Ascending aorta (tissue), 2 donors: ENCODE measurements around the gene MCM9. TPM values are rescaled to one million over a fixed set of nuclear protein-coding genes. Genes with fewer than 3 reads are reported as not detected.

Experiments
- DNase-seq, 2 donors: peaks; one replicate each; pipeline ENCODE4 v3.0.0-alpha.2; 2019; ENCODE audit warnings: low spot score in 2 of 2
- H3K27ac ChIP-seq, 2 donors: fragments of 200-600 bp; sonication (generic); one replicate each; pipeline ENCODE4 v1.5.1; 2016 to 2017; ENCODE audit warnings: mild to moderate bottlenecking in 1 of 2
- H3K27me3 ChIP-seq: fragments of 200-600 bp; sonication (generic); one replicate; pipeline ENCODE4 v1.5.1; 2017
- H3K36me3 ChIP-seq, 2 donors: fragments of 200-600 bp; sonication (generic); one replicate each; pipeline ENCODE4 v1.5.1; 2016
- H3K4me1 ChIP-seq, 2 donors: fragments of 200-600 bp; sonication (generic); one replicate each; pipeline ENCODE4 v1.5.1; 2016 to 2017; ENCODE audit warnings: mild to moderate bottlenecking in 1 of 2
- H3K4me3 ChIP-seq, 2 donors: fragments of 200-600 bp; sonication (generic); one replicate each; pipeline ENCODE4 v1.5.1; 2016 to 2017; ENCODE audit warnings: mild to moderate bottlenecking in 1 of 2
- H3K9me3 ChIP-seq, 2 donors: fragments of 200-600 bp; sonication (generic); one replicate each; pipeline ENCODE4 v1.5.1; 2016
- intact Hi-C: fragments of 100-400 bp; cut with DNase I; formaldehyde crosslinking; loops from one replicate; pipeline ENCODE4 v1.15.1; 2023
- total RNA-seq: library from RNA; depleted of rRNA; stranded (reverse); fragments of >200 nt; gene quantifications from one replicate; pipeline ENCODE4 v1.1.0, GENCODE V29; 2016
- TF ChIP-seq, protein P1 (sequence below), 3 experiments: fragments of 200-600 bp in 2 of 3; fragments of 450-650 bp in 1 of 3; sonication (generic) in 2 of 3; IDR thresholded peaks; one replicate each; pipeline ENCODE4 v1.5.1; 2016 to 2019; ENCODE audit warnings: antibody characterized with exemption in 3 of 3, mild to moderate bottlenecking in 1 of 3, moderate library complexity in 1 of 3

Gene MCM9
- total RNA-seq, 1 donor from 2014 or later, result 5.5 TPM

DNA sequence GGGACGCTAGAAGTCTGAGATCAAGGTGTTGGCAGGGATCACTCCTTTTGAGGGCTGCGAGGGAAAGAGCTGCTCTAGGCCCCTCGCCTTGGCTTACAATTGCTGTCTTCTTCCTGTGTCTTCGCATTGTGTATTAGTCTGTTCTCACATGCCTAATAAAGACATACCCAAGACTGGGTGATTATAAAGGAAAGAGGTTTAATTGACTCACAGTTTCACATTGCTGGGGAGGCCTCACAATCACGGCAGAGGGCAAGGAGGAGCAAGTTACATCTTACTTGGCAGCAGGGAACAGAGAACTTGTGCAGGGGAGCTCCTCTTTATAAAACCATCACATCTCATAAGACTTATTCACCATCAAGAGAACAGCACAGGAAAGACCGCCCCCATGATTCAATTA is 143.5 kb downstream of the MCM9 start:
- TF ChIP-seq, protein P1, sequence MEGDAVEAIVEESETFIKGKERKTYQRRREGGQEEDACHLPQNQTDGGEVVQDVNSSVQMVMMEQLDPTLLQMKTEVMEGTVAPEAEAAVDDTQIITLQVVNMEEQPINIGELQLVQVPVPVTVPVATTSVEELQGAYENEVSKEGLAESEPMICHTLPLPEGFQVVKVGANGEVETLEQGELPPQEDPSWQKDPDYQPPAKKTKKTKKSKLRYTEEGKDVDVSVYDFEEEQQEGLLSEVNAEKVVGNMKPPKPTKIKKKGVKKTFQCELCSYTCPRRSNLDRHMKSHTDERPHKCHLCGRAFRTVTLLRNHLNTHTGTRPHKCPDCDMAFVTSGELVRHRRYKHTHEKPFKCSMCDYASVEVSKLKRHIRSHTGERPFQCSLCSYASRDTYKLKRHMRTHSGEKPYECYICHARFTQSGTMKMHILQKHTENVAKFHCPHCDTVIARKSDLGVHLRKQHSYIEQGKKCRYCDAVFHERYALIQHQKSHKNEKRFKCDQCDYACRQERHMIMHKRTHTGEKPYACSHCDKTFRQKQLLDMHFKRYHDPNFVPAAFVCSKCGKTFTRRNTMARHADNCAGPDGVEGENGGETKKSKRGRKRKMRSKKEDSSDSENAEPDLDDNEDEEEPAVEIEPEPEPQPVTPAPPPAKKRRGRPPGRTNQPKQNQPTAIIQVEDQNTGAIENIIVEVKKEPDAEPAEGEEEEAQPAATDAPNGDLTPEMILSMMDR (IDR thresholded peaks at IDR 0.05), result no peak
- no peaks in the 10 kb centered on the region for H3K27me3 ChIP-seq
- H3K4me1 ChIP-seq, result no peaks in the 10 kb centered on the region
- H3K4me3 ChIP-seq, result no peak overlapping the region
- no peaks in the 10 kb centered on the region for H3K36me3 ChIP-seq
- H3K9me3 ChIP-seq, result no peaks in the 10 kb centered on the region
- no peak for DNase-seq
- intact Hi-C loops, result no loop called here
- no peak overlapping the region for H3K27ac ChIP-seq

DNA sequence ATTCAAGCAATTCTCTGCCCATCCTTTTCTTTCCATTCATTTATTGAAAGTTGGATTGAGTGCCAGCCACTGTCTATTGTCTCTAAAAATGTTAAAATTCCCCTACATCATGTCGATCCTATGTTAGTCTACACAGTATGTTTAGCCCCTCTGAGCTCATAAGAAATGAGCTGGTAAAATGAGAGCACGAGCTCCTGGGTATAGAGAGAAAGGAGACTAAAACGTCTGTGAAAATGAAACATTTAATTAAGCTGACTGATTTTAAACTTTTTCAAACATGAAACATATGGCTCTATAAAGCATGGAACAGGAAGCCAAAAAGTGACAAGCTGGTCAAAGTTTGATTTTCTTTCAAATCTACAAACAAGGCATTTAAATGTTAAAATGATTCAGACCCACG is 145.0 kb downstream of the MCM9 start:
- Histone ChIP-seq H3K36me3 (no peaks in the 10 kb centered on the region), H3K4me3 (no peak overlapping the region), H3K27ac (no peak overlapping the region), H3K4me1 (no peaks in the 10 kb centered on the region), H3K27me3 (no peaks in the 10 kb centered on the region), H3K9me3 (no peaks in the 10 kb centered on the region)
- intact Hi-C loops, result no loop called here
- DNase-seq, result no peak
- TF ChIP-seq, protein P1 (IDR thresholded peaks at IDR 0.05), result no peak

DNA sequence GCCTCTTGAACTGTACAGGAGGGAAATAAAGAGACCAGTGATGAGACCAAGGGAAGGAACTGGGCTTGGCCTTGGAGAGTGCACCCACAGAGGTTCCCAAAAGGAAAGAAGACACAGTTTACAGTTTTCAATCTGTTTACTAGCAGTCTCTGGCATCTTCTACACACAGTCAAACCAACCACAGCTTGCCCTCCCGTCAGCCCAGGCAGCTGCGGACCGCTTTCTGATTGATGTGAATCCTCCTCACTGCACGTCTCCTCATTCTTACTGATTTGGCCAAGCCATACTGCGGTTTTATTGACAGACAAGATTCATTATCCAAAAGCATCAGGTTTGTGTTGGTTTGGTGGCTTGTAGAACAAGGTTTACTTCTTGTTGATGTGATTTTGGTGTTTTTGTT is 145.5 kb downstream of the MCM9 start:
- no peaks in the 10 kb centered on the region for H3K4me1 ChIP-seq
- no peak overlapping the region for H3K27ac ChIP-seq
- DNase-seq, result no peak
- H3K4me3 ChIP-seq, result no peak overlapping the region
- no peaks in the 10 kb centered on the region for H3K27me3 ChIP-seq
- intact Hi-C loops, result no loop called here
- no peaks in the 10 kb centered on the region for H3K9me3 ChIP-seq
- no peaks in the 10 kb centered on the region for H3K36me3 ChIP-seq
- TF ChIP-seq, protein P1 (IDR thresholded peaks at IDR 0.05), result no peak

DNA sequence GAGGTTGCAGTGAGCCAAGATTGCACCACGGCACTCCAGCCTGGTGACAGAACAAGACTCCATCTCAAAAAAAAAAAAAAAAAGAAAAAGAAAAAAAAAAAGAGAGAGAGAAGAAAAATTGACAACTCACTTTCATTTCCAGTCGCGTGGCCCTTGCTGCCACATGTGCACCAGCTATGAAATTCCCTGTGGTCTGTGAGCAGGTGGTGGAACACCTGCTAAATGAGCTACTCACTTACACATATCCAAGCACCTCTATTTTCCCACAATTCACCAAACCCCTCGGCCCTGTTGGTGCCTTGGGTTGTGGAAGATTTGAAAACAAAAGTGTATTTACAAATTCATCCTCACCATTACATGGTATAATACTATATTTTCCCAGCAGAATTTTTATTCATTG is 146.3 kb downstream of the MCM9 start:
- Histone ChIP-seq H3K4me1 (no peaks in the 10 kb centered on the region), H3K36me3 (no peaks in the 10 kb centered on the region), H3K27me3 (no peaks in the 10 kb centered on the region), H3K4me3 (no peak overlapping the region), H3K9me3 (no peaks in the 10 kb centered on the region), H3K27ac (no peak overlapping the region)
- TF ChIP-seq, protein P1 (IDR thresholded peaks at IDR 0.05), result no peak
- intact Hi-C loops, result no loop called here
- DNase-seq, result no peak

DNA sequence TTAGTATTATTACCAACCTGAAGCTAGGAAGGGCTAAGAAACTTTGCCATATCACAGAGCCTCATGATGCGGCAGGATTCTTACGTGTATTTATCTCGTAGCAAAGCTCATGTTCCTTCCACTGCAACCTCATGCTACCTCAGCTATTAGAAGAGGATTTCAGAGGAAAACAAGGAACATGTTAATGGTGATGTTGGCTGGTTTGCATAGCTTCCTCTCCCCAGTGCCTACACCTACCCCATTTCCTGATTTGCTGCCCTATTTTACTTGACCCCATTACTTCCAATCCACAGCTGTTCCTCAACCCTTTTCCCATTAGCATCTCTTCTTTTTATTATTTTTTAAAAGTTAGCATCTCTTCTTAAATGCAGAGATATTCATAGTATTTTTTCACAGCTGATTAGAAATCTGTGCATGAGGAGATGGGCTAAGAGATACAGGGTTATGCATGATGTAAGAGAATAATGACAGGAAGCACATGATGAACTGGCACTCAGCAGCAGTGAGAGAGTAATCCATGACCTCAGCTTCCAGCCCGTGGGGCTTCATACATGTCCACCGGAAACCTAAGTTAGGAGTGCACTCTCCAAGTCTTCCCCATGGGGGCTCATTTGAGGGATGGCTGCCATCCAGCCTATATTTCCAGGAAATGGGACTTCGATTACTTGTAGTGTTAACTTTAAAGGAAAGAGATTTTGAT is 147.1 kb downstream of the MCM9 start:
- DNase-seq, result no peak
- no peaks in the 10 kb centered on the region for H3K9me3 ChIP-seq
- TF ChIP-seq, protein P1 (IDR thresholded peaks at IDR 0.05), result no peak
- H3K36me3 ChIP-seq, result no peaks in the 10 kb centered on the region
- no peaks in the 10 kb centered on the region for H3K4me1 ChIP-seq
- H3K4me3 ChIP-seq, result no peak overlapping the region
- no peak overlapping the region for H3K27ac ChIP-seq
- intact Hi-C loops, result no loop called here
- no peaks in the 10 kb centered on the region for H3K27me3 ChIP-seq
